IPS-15b (cell line): ENCODE measurements around the gene DMAP1.

ENCODE experiments used
- H3K27me3 ChIP-seq: one replicate; pipeline ENCODE4 v1.6.1; 2013; ENCODE audit warnings: low read length; ENCODE audit not compliant: control insufficient read depth, insufficient read depth
- H3K36me3 ChIP-seq: one replicate; pipeline ENCODE4 v1.6.1; 2013; ENCODE audit warnings: low read length; ENCODE audit not compliant: control insufficient read depth, insufficient read depth
- H3K4me1 ChIP-seq: one replicate; pipeline ENCODE4 v1.6.1; 2013; ENCODE audit warnings: mild to moderate bottlenecking, low read length; ENCODE audit not compliant: control insufficient read depth, insufficient read depth
- H3K4me3 ChIP-seq: one replicate; pipeline ENCODE4 v1.5.1; 2013; ENCODE audit warnings: low read depth, low read length
- H3K9ac ChIP-seq: one replicate; pipeline ENCODE4 v1.6.1; 2013; ENCODE audit warnings: low read depth, mild to moderate bottlenecking, low read length
- H3K9me3 ChIP-seq: one replicate; pipeline ENCODE4 v1.6.1; 2013; ENCODE audit warnings: mild to moderate bottlenecking, low read length; ENCODE audit not compliant: control insufficient read depth, insufficient read depth

Gene DMAP1

GRCh38 chr1:44244986-44245385 lies 31.7 kb downstream of the DMAP1 start:
- no peak overlapping the region for H3K9ac ChIP-seq
- no peaks in the 10 kb centered on the region for H3K9me3 ChIP-seq
- H3K4me1 ChIP-seq = no peaks in the 10 kb centered on the region
- no peak overlapping the region for H3K4me3 ChIP-seq
- peaks cover 20% of the 10 kb centered on the region for H3K36me3 ChIP-seq
- no peaks in the 10 kb centered on the region for H3K27me3 ChIP-seq

DNA sequence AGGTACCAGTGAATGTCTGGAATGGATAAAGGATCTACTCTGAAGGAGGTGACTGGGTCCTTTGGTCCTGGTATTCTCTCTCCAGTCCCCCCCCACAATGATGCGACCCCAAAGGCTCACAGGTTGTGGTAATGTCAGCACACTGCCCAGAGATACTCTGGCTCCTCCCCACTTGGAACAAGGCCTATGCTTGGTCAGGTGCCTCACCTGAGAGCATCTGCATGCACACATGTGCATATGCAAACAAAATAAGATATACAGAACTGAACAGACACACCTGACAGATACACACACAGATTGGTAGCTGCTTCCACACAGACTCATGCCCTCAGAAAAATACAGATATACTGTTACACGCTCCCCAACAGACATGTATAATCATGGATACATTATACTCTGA lies 33.5 kb downstream of the DMAP1 start:
- Histone ChIP-seq H3K9ac (no peak overlapping the region), H3K9me3 (no peaks in the 10 kb centered on the region), H3K27me3 (no peaks in the 10 kb centered on the region), H3K4me3 (no peak overlapping the region), H3K4me1 (no peaks in the 10 kb centered on the region), H3K36me3 (peaks cover 9% of the 10 kb centered on the region)

DNA sequence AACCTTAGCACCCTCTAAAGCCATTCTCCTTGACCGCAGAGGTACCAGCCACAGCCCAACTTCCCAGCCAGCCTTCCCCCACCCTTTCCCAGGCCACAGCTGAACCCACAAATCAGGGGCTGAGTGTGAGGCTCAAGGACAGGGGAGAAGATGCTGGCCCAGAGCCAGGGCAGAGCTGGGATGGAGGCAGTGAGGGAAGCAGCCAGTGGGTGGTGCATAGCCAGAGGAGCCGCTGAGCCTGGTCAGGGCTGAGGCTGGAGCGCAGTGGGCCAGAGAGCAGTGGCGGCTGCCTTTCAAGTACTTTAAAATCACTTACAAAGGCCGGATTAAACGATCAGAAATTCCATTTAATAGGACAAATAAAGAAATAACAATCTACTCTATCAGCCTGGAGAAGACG lies 36.3 kb downstream of the DMAP1 start:
- Histone ChIP-seq H3K27me3 (no peaks in the 10 kb centered on the region), H3K4me1 (peaks cover 1% of the 10 kb centered on the region), H3K4me3 (no peak overlapping the region), H3K36me3 (peaks cover 5% of the 10 kb centered on the region), H3K9me3 (no peaks in the 10 kb centered on the region), H3K9ac (no peak overlapping the region)

GRCh38 chr1:44250068-44250781 lies 37.0 kb downstream of the DMAP1 start:
- no peaks in the 10 kb centered on the region for H3K9me3 ChIP-seq
- no peak overlapping the region for H3K9ac ChIP-seq
- H3K36me3 ChIP-seq = peaks cover 5% of the 10 kb centered on the region
- peaks cover 3% of the 10 kb centered on the region for H3K4me1 ChIP-seq
- no peak overlapping the region for H3K4me3 ChIP-seq
- no peaks in the 10 kb centered on the region for H3K27me3 ChIP-seq

- peaks cover 3% of the 10 kb centered on the region for H3K4me1 ChIP-seq
- H3K4me3 ChIP-seq = no peak overlapping the region
- no peaks in the 10 kb centered on the region for H3K27me3 ChIP-seq
- H3K36me3 ChIP-seq = peaks cover 5% of the 10 kb centered on the region
- H3K9me3 ChIP-seq = no peaks in the 10 kb centered on the region
- H3K9ac ChIP-seq = no peak overlapping the region
Measured at GRCh38 chr1:44251486-44251885, 38.2 kb downstream of the DMAP1 start.

DNA sequence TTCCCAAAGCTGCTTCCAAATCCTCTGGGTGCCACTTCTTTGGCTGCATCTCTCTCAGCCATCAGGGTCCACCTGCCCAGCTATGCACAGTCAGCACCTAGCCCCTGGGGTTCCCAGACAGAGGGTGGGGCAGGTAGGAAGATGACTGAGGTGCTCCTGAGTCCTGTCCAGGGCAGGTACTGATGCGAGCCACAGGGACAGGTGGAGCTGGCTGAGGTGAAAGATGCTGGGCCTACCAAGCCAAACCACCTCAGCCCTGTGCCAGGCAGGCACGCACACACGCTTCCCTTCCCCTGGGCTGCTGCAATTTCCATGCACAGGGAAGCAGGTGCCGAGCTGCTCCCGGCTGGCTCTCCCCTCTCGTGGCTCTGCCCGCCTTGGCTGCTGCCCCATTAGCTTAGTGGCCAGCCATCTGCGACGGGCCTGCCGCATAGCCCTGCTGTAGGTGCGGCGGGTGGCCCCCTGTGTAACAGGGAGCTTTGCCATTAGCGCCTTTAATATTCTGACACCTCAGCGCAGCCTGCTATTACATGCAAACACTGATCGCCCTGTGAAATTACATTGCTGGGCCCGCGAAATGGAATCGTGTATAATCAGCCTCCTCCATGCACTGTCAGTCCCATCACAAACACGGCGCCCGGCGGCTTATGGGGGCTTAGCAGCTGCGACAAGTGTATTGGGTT lies 38.9 kb downstream of the DMAP1 start:
- Histone ChIP-seq H3K27me3 (no peaks in the 10 kb centered on the region), H3K9me3 (no peaks in the 10 kb centered on the region), H3K4me3 (no peak overlapping the region), H3K4me1 (peaks cover 3% of the 10 kb centered on the region), H3K36me3 (peaks cover 5% of the 10 kb centered on the region), H3K9ac (no peak overlapping the region)

DNA sequence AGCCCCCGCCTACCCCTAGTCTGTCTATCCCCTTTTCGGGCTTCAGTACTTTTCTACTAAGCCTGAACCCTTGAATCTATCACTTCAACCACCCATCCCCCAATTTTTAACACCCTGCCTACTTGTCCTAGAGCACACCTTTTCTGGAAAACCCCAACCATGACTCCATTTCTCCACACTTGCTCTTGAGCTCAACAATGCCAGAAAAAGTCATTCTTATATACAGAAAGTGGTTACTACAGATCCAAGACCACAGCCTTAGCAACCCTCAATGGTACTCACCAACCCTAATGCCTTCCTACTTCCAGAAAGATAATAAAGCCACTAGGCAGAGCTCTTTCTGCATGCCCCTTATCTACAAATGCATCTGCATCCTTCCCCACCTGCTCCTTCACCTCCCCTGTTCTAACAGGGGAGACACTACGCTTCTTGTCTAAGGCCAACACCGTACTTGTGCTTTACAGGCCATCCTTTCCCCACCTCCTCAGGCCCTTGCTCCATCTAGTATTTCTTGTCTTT lies 41.2 kb downstream of the DMAP1 start:
- Histone ChIP-seq H3K9ac (no peak overlapping the region), H3K36me3 (no peaks in the 10 kb centered on the region), H3K4me1 (peaks cover 3% of the 10 kb centered on the region), H3K9me3 (no peaks in the 10 kb centered on the region), H3K27me3 (no peaks in the 10 kb centered on the region), H3K4me3 (no peak overlapping the region)

GRCh38 chr1:44256762-44257554 lies 43.7 kb downstream of the DMAP1 start:
- H3K4me3 ChIP-seq = no peak overlapping the region
- no peak overlapping the region for H3K9ac ChIP-seq
- H3K27me3 ChIP-seq = no peaks in the 10 kb centered on the region
- no peaks in the 10 kb centered on the region for H3K9me3 ChIP-seq
- H3K36me3 ChIP-seq = no peaks in the 10 kb centered on the region
- H3K4me1 ChIP-seq = peaks cover 12% of the 10 kb centered on the region

- no peaks in the 10 kb centered on the region for H3K27me3 ChIP-seq
- no peak overlapping the region for H3K4me3 ChIP-seq
- H3K9ac ChIP-seq = no peak overlapping the region
- no peaks in the 10 kb centered on the region for H3K36me3 ChIP-seq
- H3K4me1 ChIP-seq = peaks cover 12% of the 10 kb centered on the region
- H3K9me3 ChIP-seq = no peaks in the 10 kb centered on the region
Measured at GRCh38 chr1:44259090-44259489, 45.8 kb downstream of the DMAP1 start.

DNA sequence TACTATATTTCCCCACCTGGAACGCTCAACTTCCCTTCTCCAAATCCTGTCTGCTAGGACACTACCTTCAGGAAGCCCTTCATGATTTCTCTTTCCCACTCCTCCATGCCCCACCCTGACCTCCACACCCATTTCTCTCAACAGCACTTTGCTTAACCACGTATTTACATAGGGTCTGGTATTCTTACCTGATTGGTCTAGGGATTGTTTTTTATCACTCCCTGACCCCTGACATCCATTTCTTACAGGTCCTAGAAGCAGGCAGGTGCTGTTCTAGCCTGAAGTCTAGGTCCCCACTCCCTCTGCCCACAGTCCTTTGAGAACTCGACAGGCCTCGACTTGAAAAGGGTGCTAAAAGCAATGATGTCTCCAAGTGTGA lies 47.5 kb downstream of the DMAP1 start:
- no peaks in the 10 kb centered on the region for H3K36me3 ChIP-seq
- no peaks in the 10 kb centered on the region for H3K27me3 ChIP-seq
- no peak overlapping the region for H3K4me3 ChIP-seq
- no peak overlapping the region for H3K9ac ChIP-seq
- peaks cover 9% of the 10 kb centered on the region for H3K4me1 ChIP-seq
- no peaks in the 10 kb centered on the region for H3K9me3 ChIP-seq

DNA sequence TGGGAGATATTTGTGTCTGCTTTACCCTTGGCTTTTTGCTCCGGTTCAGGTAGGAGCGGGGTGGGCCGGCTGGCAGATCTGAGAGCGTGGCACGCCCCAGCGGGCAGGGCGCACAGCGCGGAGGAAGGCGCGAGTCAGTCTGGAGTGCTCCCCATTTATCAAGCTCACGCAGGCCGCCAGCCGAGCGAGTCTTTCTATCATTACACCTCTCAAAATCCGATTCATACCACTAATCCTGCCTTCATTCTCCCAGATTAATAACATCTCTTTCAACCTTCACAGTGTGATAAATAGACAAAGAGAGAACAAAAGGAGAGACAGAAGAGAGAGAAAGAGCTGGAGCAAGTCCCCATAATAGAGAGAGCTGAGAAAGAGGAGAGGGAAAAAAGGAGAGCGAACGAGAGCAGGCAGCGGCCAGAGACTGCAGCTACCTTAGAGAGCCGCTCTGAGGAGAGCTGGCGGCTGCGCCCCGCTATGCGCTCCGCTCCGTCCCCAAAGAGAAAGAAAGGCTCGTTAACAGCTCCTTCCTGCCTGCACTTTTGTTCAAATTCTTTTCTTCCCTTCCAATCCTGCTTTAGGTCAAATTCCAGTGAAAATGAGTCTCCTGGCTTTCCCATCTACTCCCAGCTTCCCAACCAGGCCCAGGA lies 48.0 kb downstream of the DMAP1 start:
- no peaks in the 10 kb centered on the region for H3K36me3 ChIP-seq
- H3K9me3 ChIP-seq = no peaks in the 10 kb centered on the region
- H3K27me3 ChIP-seq = no peaks in the 10 kb centered on the region
- H3K4me3 ChIP-seq = no peak overlapping the region
- peaks cover 9% of the 10 kb centered on the region for H3K4me1 ChIP-seq
- H3K9ac ChIP-seq = no peak overlapping the region
